ENCODE measurements around the gene GREB1L.
A peak's percentile ranks its signal among the peaks of the same experiment; 100 is the strongest.
"Not testable (repeated sequence)": the region's sequence is repeated elsewhere in the genome, so short reads cannot be mapped to it uniquely, and the experiment has no call there.

GREB1L gene

GRCh38 chr18:21242141-21242779 lies at the start of gene GREB1L:
TSS of gene GREB1L (plus strand) at chr18:21242232. CDS start at chr18:21383519, 141,287 bp downstream.
- peak within 1 kb of the TSS; percentile 33 for H3K9ac ChIP-seq (ENCODE audit: low read length)
- H3K27me3 ChIP-seq (ENCODE audit: control insufficient read depth, insufficient read depth, low read length): peaks cover 60% of the 10 kb centered on the region
- no peaks in the 10 kb centered on the region for H3K36me3 ChIP-seq (ENCODE audit: control insufficient read depth, low read depth, low read length)
- peaks cover 5% of the 10 kb centered on the region for H3K4me1 ChIP-seq (ENCODE audit: control insufficient read depth, low read depth, low read length)
- no peak within 1 kb of the TSS for H3K27ac ChIP-seq (ENCODE audit: low read length)
- no peaks in the 10 kb centered on the region for H3K9me3 ChIP-seq (ENCODE audit: control insufficient read depth, low read depth, low read length)
- peak within 1 kb of the TSS; percentile 69 for H3K4me3 ChIP-seq (ENCODE audit: low read length)

DNA sequence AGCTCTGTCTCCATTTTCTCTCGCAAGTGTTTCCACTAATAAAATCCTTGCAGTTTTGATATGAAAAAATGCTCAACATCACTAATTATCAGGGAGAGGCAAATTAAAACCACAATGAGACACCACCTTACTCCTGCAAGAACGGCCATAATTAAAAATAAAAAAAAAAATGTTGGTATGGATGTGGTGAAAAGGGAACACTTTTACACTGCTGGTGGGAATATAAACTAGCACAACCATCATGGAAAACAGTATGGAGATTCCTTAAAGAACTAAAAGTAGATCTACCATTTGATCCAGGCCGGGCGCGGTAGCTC lies 49.8 kb upstream of the GREB1L start:
- Histone ChIP-seq H3K27me3 (ENCODE audit: control insufficient read depth, insufficient read depth, low read length) (no peaks in the 10 kb centered on the region), H3K9me3 (ENCODE audit: control insufficient read depth, low read depth, low read length) (no peaks in the 10 kb centered on the region), H3K4me1 (ENCODE audit: control insufficient read depth, low read depth, low read length) (no peaks in the 10 kb centered on the region), H3K27ac (ENCODE audit: low read length) (no peak overlapping the region), H3K9ac (ENCODE audit: low read length) (no peak overlapping the region), H3K36me3 (ENCODE audit: control insufficient read depth, low read depth, low read length) (no peaks in the 10 kb centered on the region), H3K4me3 (ENCODE audit: low read length) (no peak overlapping the region)

- H3K27ac ChIP-seq (ENCODE audit: low read length): no peak overlapping the region
- H3K36me3 ChIP-seq (ENCODE audit: control insufficient read depth, low read depth, low read length): no peaks in the 10 kb centered on the region
- no peaks in the 10 kb centered on the region for H3K9me3 ChIP-seq (ENCODE audit: control insufficient read depth, low read depth, low read length)
- H3K27me3 ChIP-seq (ENCODE audit: control insufficient read depth, insufficient read depth, low read length): no peaks in the 10 kb centered on the region
- H3K9ac ChIP-seq (ENCODE audit: low read length): no peak overlapping the region
- no peak overlapping the region for H3K4me3 ChIP-seq (ENCODE audit: low read length)
- no peaks in the 10 kb centered on the region for H3K4me1 ChIP-seq (ENCODE audit: control insufficient read depth, low read depth, low read length)
Measured at GRCh38 chr18:21194871-21195771, 46.9 kb upstream of the GREB1L start.

- no peak overlapping the region for H3K27ac ChIP-seq (ENCODE audit: low read length)
- no peaks in the 10 kb centered on the region for H3K4me1 ChIP-seq (ENCODE audit: control insufficient read depth, low read depth, low read length)
- no peaks in the 10 kb centered on the region for H3K36me3 ChIP-seq (ENCODE audit: control insufficient read depth, low read depth, low read length)
- H3K9me3 ChIP-seq (ENCODE audit: control insufficient read depth, low read depth, low read length): no peaks in the 10 kb centered on the region
- H3K9ac ChIP-seq (ENCODE audit: low read length): no peak overlapping the region
- no peak overlapping the region for H3K4me3 ChIP-seq (ENCODE audit: low read length)
- no peaks in the 10 kb centered on the region for H3K27me3 ChIP-seq (ENCODE audit: control insufficient read depth, insufficient read depth, low read length)
Measured at GRCh38 chr18:21196426-21196825, 45.6 kb upstream of the GREB1L start.

DNA sequence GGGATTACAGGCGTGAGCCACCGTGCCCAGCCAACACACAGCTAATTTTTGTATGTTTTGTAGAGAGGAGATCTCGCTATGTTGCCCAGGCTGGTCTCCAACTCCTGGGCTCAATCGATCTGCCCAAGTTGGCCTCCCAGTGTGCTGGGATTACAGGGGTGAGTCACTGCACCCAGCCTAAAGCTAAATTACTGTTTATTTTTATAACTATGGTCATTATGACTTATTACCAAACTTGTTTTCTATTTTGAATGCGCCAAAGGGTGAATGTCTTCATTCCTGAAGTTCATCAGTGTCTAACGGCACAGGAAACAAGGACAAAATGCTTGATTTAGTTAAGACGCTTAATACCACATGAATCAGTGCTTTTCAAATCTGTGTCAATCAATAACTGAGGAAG lies 38.9 kb upstream of the GREB1L start:
- H3K4me3 ChIP-seq (ENCODE audit: low read length): no peak overlapping the region
- H3K36me3 ChIP-seq (ENCODE audit: control insufficient read depth, low read depth, low read length): no peaks in the 10 kb centered on the region
- no peak overlapping the region for H3K9ac ChIP-seq (ENCODE audit: low read length)
- no peaks in the 10 kb centered on the region for H3K9me3 ChIP-seq (ENCODE audit: control insufficient read depth, low read depth, low read length)
- no peak overlapping the region for H3K27ac ChIP-seq (ENCODE audit: low read length)
- H3K27me3 ChIP-seq (ENCODE audit: control insufficient read depth, insufficient read depth, low read length): no peaks in the 10 kb centered on the region
- no peaks in the 10 kb centered on the region for H3K4me1 ChIP-seq (ENCODE audit: control insufficient read depth, low read depth, low read length)

DNA sequence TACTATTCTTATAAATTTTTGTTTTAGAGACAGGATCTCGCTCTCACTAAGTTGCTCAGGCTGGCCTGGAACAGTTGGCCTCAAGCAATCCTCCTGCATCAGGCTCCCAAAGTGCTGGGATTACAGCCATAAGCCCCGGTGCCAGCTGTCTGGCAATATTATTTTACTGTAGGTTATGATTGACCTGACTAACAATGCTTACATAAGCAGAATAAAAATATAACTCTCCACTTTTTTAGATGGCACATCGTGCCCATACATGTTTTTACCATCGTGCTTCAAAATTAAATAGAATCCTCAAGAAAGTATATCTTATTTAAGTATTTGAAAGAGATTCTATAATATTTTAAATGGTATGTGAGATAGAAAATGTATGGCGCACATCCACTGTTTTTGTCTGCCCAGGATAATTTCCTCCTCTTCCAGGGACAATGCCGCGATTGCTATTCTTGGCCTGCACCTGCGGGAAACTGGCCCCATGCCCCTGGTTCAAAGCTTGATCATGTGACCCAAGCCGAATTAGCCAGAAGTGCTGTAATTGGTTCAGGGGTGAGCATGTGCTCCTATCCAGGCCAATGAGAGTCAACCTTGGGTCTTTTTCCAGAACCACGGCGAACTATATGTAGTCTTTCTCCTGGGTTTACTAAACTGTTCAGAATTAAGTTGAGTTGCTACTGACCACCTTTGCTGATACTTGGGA lies 38.3 kb upstream of the GREB1L start:
- no peak overlapping the region for H3K4me3 ChIP-seq (ENCODE audit: low read length)
- H3K9me3 ChIP-seq (ENCODE audit: control insufficient read depth, low read depth, low read length): no peaks in the 10 kb centered on the region
- H3K36me3 ChIP-seq (ENCODE audit: control insufficient read depth, low read depth, low read length): no peaks in the 10 kb centered on the region
- H3K27me3 ChIP-seq (ENCODE audit: control insufficient read depth, insufficient read depth, low read length): no peaks in the 10 kb centered on the region
- no peaks in the 10 kb centered on the region for H3K4me1 ChIP-seq (ENCODE audit: control insufficient read depth, low read depth, low read length)
- H3K27ac ChIP-seq (ENCODE audit: low read length): no peak overlapping the region
- H3K9ac ChIP-seq (ENCODE audit: low read length): no peak overlapping the region

DNA sequence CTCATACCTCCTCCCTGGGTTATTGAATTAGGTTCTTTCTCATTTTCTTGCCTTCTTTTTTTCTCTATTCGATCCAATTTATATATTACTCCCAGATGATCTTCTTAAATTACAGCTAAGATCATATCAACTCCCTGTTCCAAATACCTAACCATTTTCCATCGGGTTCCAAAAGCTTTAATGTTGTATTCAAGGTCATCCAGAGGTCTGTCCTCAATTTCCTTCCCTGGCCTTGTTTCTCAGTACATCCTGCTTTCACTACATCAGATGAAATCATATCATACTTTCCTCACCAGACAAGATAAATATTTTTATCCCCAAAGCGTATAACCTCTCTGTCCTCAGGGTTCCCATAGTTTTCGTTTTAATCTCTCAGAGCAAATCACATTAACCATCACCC lies 36.3 kb upstream of the GREB1L start:
- Histone ChIP-seq H3K36me3 (ENCODE audit: control insufficient read depth, low read depth, low read length) (no peaks in the 10 kb centered on the region), H3K4me1 (ENCODE audit: control insufficient read depth, low read depth, low read length) (no peaks in the 10 kb centered on the region), H3K4me3 (ENCODE audit: low read length) (no peak overlapping the region), H3K9ac (ENCODE audit: low read length) (no peak overlapping the region), H3K27ac (ENCODE audit: low read length) (no peak overlapping the region), H3K27me3 (ENCODE audit: control insufficient read depth, insufficient read depth, low read length) (no peaks in the 10 kb centered on the region), H3K9me3 (ENCODE audit: control insufficient read depth, low read depth, low read length) (no peaks in the 10 kb centered on the region)

GRCh38 chr18:21210278-21210677 lies 31.8 kb upstream of the GREB1L start:
- H3K4me3 ChIP-seq (ENCODE audit: low read length): no peak overlapping the region
- H3K36me3 ChIP-seq (ENCODE audit: control insufficient read depth, low read depth, low read length): no peaks in the 10 kb centered on the region
- peaks cover 4% of the 10 kb centered on the region for H3K27me3 ChIP-seq (ENCODE audit: control insufficient read depth, insufficient read depth, low read length)
- H3K9me3 ChIP-seq (ENCODE audit: control insufficient read depth, low read depth, low read length): no peaks in the 10 kb centered on the region
- no peaks in the 10 kb centered on the region for H3K4me1 ChIP-seq (ENCODE audit: control insufficient read depth, low read depth, low read length)
- H3K9ac ChIP-seq (ENCODE audit: low read length): no peak overlapping the region
- no peak overlapping the region for H3K27ac ChIP-seq (ENCODE audit: low read length)

DNA sequence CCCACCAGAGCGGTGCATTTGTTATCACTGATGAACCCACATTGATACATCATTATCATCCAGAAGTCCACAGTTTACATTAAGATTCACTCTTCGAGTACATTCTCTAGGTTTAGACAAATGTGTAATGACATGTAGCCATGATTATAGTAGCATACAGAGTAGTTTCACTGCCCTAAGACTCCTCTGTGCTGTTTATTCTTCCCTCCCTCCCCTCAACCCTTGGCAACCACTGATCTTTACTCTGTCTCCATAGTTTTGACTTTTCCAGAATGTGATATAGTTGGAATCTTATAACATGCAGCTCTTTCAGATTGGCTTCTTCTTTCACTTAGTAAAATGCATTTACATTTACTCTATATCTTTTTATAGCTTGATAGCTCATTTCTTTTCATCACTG lies 31.2 kb upstream of the GREB1L start:
- Histone ChIP-seq H3K36me3 (ENCODE audit: control insufficient read depth, low read depth, low read length) (no peaks in the 10 kb centered on the region), H3K9ac (ENCODE audit: low read length) (no peak overlapping the region), H3K27ac (ENCODE audit: low read length) (no peak overlapping the region), H3K4me1 (ENCODE audit: control insufficient read depth, low read depth, low read length) (no peaks in the 10 kb centered on the region), H3K4me3 (ENCODE audit: low read length) (no peak overlapping the region), H3K27me3 (ENCODE audit: control insufficient read depth, insufficient read depth, low read length) (peaks cover 9% of the 10 kb centered on the region), H3K9me3 (ENCODE audit: control insufficient read depth, low read depth, low read length) (no peaks in the 10 kb centered on the region)

DNA sequence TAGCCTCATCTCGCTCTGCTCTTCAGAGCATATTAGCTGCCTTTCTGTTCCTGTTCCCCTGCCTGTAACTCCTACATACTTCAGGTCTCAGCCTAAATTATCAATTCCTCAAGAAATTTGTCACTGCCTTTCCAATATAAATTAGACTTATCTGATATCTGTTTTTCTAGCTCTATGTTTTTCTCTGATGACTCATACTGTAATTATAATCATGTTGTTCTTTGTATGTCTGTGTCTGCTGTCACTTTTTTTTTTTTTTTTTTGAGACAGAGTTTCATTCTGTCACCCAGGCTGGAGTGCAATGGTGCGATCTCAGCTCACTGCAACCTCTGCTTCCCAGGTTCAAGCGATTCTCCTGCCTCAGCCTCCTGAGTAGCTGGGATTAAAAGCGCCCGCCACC lies 27.6 kb upstream of the GREB1L start:
- H3K4me1 ChIP-seq (ENCODE audit: control insufficient read depth, low read depth, low read length); H3K9ac ChIP-seq (ENCODE audit: low read length); H3K36me3 ChIP-seq (ENCODE audit: control insufficient read depth, low read depth, low read length); H3K9me3 ChIP-seq (ENCODE audit: control insufficient read depth, low read depth, low read length); H3K27ac ChIP-seq (ENCODE audit: low read length); H3K4me3 ChIP-seq (ENCODE audit: low read length): not testable (repeated sequence)
- peaks cover 45% of the 10 kb centered on the region for H3K27me3 ChIP-seq (ENCODE audit: control insufficient read depth, insufficient read depth, low read length)

- no peaks in the 10 kb centered on the region for H3K9me3 ChIP-seq (ENCODE audit: control insufficient read depth, low read depth, low read length)
- peaks cover 55% of the 10 kb centered on the region for H3K27me3 ChIP-seq (ENCODE audit: control insufficient read depth, insufficient read depth, low read length)
- no peak overlapping the region for H3K27ac ChIP-seq (ENCODE audit: low read length)
- no peak overlapping the region for H3K4me3 ChIP-seq (ENCODE audit: low read length)
- no peak overlapping the region for H3K9ac ChIP-seq (ENCODE audit: low read length)
- H3K4me1 ChIP-seq (ENCODE audit: control insufficient read depth, low read depth, low read length): peaks cover 9% of the 10 kb centered on the region
- no peaks in the 10 kb centered on the region for H3K36me3 ChIP-seq (ENCODE audit: control insufficient read depth, low read depth, low read length)
Measured at GRCh38 chr18:21215490-21215889, 26.5 kb upstream of the GREB1L start.

Data from iPS-18a (cell line).